Neural progenitor cell (in vitro differentiated cells): ENCODE results near the gene MTREX. TPM values are rescaled to one million over a fixed set of nuclear protein-coding genes. Genes with fewer than 3 reads are reported as not detected.

Experiments
- DNase-seq: peaks from one replicate; pipeline ENCODE4 v3.0.0-alpha.2; 2016; ENCODE audit warnings: low spot score
- H2AFZ ChIP-seq: fragments of 200-600 bp; sonication (generic); replicated peaks from 2 replicates; pipeline ENCODE4 v1.6.1; 2016; ENCODE audit warnings: antibody characterized with exemption
- H3F3A ChIP-seq: fragments of 200-600 bp; sonication (generic); 2 replicates; pipeline ENCODE4 v1.6.1; 2016; ENCODE audit warnings: antibody characterized with exemption, low read depth
- H3K27ac ChIP-seq: fragments of 200-600 bp; sonication (generic); 2 replicates; pipeline ENCODE4 v1.5.1; 2016; ENCODE audit warnings: mild to moderate bottlenecking
- H3K27me3 ChIP-seq: fragments of 200-600 bp; sonication (generic); 2 replicates; pipeline ENCODE4 v1.6.1; 2016; ENCODE audit warnings: mild to moderate bottlenecking, moderate library complexity
- H3K36me3 ChIP-seq: fragments of 200-600 bp; sonication (generic); 2 replicates; pipeline ENCODE4 v1.5.1; 2016
- H3K4me1 ChIP-seq: fragments of 200-600 bp; sonication (generic); 2 replicates; pipeline ENCODE4 v1.6.1; 2016; ENCODE audit warnings: mixed run types
- H3K4me2 ChIP-seq: fragments of 200-600 bp; sonication (generic); 2 replicates; pipeline ENCODE4 v1.6.1; 2016
- H3K4me3 ChIP-seq: fragments of 200-600 bp; sonication (generic); 2 replicates; pipeline ENCODE4 v1.5.1; 2016
- H3K79me2 ChIP-seq: fragments of 200-600 bp; sonication (generic); 2 replicates; pipeline ENCODE4 v1.6.1; 2016; ENCODE audit warnings: low read depth
- H3K9ac ChIP-seq: fragments of 200-600 bp; sonication (generic); 2 replicates; pipeline ENCODE4 v1.6.1; 2016
- H3K9me3 ChIP-seq: fragments of 200-600 bp; sonication (generic); 2 replicates; pipeline ENCODE4 v1.5.1; 2016; ENCODE audit warnings: low read depth
- H4K20me1 ChIP-seq: fragments of 200-600 bp; sonication (generic); 2 replicates; pipeline ENCODE4 v1.6.1; 2016; ENCODE audit warnings: low read depth
- H3K27ac Mint-ChIP-seq: 3 replicates; pipeline ENCODE4 v1.8.0; 2021; ENCODE audit warnings: mixed read lengths
- H3K27me3 Mint-ChIP-seq: 2 replicates; pipeline ENCODE4 v1.8.0; 2022; ENCODE audit warnings: low read depth, mild to moderate bottlenecking, inconsistent platforms, moderate library complexity, mixed read lengths; ENCODE audit not compliant: insufficient read depth
- H3K36me3 Mint-ChIP-seq: 3 replicates; pipeline ENCODE4 v1.8.0; 2021; ENCODE audit warnings: mixed read lengths
- H3K4me1 Mint-ChIP-seq: 3 replicates; pipeline ENCODE4 v1.8.0; 2021; ENCODE audit warnings: mixed read lengths
- H3K4me3 Mint-ChIP-seq: 3 replicates; pipeline ENCODE4 v1.8.0; 2021; ENCODE audit warnings: mild to moderate bottlenecking, moderate library complexity, mixed read lengths
- H3K9me3 Mint-ChIP-seq: 3 replicates; pipeline ENCODE4 v1.8.0; 2020; ENCODE audit warnings: mixed read lengths
- EZH2 ChIP-seq: fragments of 200-600 bp; sonication (generic); IDR thresholded peaks from 2 replicates; pipeline ENCODE4 v1.6.1; 2017; ENCODE audit warnings: antibody characterized with exemption, mild to moderate bottlenecking, moderate library complexity
- EZH2phosphoT487 ChIP-seq: fragments of 200-600 bp; sonication (generic); IDR thresholded peaks from 2 replicates; pipeline ENCODE4 v1.6.1; 2017; ENCODE audit warnings: antibody characterized with exemption
- total RNA-seq: library from RNA; depleted of rRNA; stranded (reverse); fragments of >200 nt; gene quantifications from 2 replicates; pipeline ENCODE4 v1.2.3, GENCODE V29; 2015; ENCODE audit warnings: low replicate concordance
- TF ChIP-seq, protein P1 (sequence below): fragments of 200-600 bp; sonication (generic); IDR thresholded peaks from 2 replicates; pipeline ENCODE4 v1.5.1; 2017; ENCODE audit warnings: antibody characterized with exemption, mild to moderate bottlenecking

MTREX gene
- total RNA-seq, 1 donor from 2014 or later, result 198 TPM

DNA sequence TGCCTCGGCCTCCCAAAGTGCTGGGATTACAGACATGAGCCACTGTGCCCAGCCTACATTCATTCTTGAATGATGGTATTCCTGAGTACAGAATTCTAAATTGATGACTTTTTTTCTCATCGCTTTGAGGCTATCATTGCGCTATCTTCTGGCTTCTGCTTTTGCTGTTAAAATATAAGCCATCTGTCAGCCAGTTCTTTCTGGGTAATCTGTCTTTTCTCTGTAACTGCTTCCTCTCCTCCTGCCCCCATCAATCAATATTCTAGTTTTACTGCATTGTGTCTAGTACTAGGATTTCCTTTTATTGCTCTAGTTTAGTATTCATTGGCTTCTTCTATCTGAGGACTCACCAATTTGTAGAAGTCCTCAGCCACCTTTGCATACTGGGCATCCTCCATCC, 138.0 kb downstream of the MTREX start:
- Mint-ChIP-seq H3K27ac (no peak overlapping the region), H3K9me3 (peaks cover 3% of the 10 kb centered on the region), H3K4me3 (no peak overlapping the region), H3K36me3 (peaks cover 2% of the 10 kb centered on the region), H3K27me3 (peaks cover 2% of the 10 kb centered on the region), H3K4me1 (peaks cover 10% of the 10 kb centered on the region)
- H3K9me3 ChIP-seq, result no peaks in the 10 kb centered on the region
- H3K4me1 ChIP-seq, result peaks cover 16% of the 10 kb centered on the region
- H3K79me2 ChIP-seq, result no peaks in the 10 kb centered on the region
- no peak overlapping the region for H3K27ac ChIP-seq
- peaks cover 14% of the 10 kb centered on the region for H3F3A ChIP-seq
- no peak overlapping the region for H3K4me3 ChIP-seq
- H2AFZ ChIP-seq, result no peak overlapping the region
- H4K20me1 ChIP-seq, result no peaks in the 10 kb centered on the region
- H3K36me3 ChIP-seq, result no peaks in the 10 kb centered on the region
- no peak overlapping the region for H3K9ac ChIP-seq
- DNase-seq, result no peak
- TF ChIP-seq EZH2, result no peak
- no peak for TF ChIP-seq EZH2phosphoT487
- TF ChIP-seq, protein P1, sequence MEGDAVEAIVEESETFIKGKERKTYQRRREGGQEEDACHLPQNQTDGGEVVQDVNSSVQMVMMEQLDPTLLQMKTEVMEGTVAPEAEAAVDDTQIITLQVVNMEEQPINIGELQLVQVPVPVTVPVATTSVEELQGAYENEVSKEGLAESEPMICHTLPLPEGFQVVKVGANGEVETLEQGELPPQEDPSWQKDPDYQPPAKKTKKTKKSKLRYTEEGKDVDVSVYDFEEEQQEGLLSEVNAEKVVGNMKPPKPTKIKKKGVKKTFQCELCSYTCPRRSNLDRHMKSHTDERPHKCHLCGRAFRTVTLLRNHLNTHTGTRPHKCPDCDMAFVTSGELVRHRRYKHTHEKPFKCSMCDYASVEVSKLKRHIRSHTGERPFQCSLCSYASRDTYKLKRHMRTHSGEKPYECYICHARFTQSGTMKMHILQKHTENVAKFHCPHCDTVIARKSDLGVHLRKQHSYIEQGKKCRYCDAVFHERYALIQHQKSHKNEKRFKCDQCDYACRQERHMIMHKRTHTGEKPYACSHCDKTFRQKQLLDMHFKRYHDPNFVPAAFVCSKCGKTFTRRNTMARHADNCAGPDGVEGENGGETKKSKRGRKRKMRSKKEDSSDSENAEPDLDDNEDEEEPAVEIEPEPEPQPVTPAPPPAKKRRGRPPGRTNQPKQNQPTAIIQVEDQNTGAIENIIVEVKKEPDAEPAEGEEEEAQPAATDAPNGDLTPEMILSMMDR, result no peak
- H3K27me3 ChIP-seq, result no peaks in the 10 kb centered on the region
- H3K4me2 ChIP-seq, result no peak overlapping the region

DNA sequence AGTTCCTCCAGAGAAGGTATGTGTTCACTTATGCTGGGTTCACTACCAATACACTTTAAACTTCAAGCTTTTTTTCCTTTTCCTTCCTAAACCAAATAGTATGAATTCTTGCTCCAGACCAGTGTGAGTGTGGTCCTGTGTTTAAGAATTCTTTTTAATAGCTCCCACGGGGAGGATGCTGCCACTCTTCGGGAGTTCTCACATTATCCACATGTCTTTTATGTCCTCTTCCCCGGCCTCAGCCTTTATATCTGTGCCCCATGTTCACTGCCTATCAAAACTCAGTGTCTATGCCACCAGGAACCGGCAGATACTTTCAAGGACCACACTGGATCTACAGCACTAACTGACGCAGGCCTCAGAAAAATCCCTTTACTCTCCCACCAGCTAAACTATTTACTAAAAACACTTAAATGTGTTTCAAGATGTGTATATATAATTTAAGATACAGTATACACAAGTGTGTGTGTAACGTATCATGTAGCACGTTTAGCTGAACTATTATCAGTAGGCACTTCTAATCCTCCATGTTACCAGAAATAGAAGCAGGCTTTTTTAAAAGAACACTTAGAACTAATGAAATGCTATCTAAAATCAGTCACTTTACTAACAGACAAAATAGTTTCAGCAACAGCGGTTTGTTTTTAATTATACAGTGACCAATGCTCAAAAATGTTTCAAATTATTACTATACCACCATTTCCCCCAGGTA, 139.0 kb downstream of the MTREX start:
- H3K9me3 Mint-ChIP-seq, result peaks cover 3% of the 10 kb centered on the region
- no peaks in the 10 kb centered on the region for H3K79me2 ChIP-seq
- peaks cover 3% of the 10 kb centered on the region for H3F3A ChIP-seq
- H3K27ac Mint-ChIP-seq, result no peak overlapping the region
- no peak for DNase-seq
- H2AFZ ChIP-seq, result no peak overlapping the region
- peaks cover 4% of the 10 kb centered on the region for H3K36me3 Mint-ChIP-seq
- no peak overlapping the region for H3K4me3 Mint-ChIP-seq
- H3K9ac ChIP-seq, result no peak overlapping the region
- H4K20me1 ChIP-seq, result no peaks in the 10 kb centered on the region
- no peak overlapping the region for H3K4me3 ChIP-seq
- H3K9me3 ChIP-seq, result no peaks in the 10 kb centered on the region
- no peaks in the 10 kb centered on the region for H3K27me3 ChIP-seq
- TF ChIP-seq EZH2phosphoT487, result no peak
- TF ChIP-seq, protein P1, result no peak
- no peak for TF ChIP-seq EZH2
- H3K27ac ChIP-seq, result no peak overlapping the region
- H3K36me3 ChIP-seq, result no peaks in the 10 kb centered on the region
- peaks cover 3% of the 10 kb centered on the region for H3K4me1 Mint-ChIP-seq
- peaks cover 6% of the 10 kb centered on the region for H3K4me1 ChIP-seq
- H3K4me2 ChIP-seq, result no peak overlapping the region
- peaks cover 2% of the 10 kb centered on the region for H3K27me3 Mint-ChIP-seq

DNA sequence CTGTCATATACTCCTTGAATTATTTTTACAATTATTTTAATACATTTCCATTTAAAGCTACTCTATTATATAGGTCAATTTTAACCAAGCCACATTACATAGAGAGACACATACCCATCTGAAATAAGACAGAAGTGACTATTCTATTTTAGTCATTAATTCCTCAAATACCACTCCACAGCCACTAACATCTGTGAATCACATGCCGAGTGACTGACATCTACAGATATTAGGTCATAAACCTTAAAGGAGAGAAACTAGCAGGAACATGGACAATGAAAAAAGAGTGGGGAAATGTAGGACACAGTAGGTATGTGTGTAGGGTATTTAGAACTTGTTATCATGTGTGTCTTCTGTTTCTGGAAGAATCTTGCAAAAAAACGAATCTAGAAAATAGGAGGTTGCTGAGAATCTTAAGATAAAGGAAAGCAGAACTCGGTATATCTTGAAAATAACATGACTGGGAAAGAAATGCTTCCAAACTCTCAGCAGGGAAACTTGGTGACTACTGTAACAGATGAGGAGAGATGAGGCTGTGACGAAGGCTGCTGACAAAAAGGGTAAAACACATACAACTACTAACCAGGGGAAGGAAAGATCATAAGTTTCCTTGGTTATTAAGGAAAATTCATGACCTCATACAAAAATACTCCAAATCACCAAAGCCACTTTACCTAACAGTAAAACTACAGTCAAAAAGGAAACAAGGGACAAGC, 142.4 kb downstream of the MTREX start:
- Mint-ChIP-seq H3K4me3 (no peak overlapping the region), H3K27me3 (peaks cover 2% of the 10 kb centered on the region), H3K36me3 (peaks cover 6% of the 10 kb centered on the region), H3K27ac (no peak overlapping the region), H3K4me1 (peaks cover 2% of the 10 kb centered on the region), H3K9me3 (peaks cover under 1% of the 10 kb centered on the region)
- no peak overlapping the region for H2AFZ ChIP-seq
- no peaks in the 10 kb centered on the region for H4K20me1 ChIP-seq
- no peaks in the 10 kb centered on the region for H3K9me3 ChIP-seq
- H3F3A ChIP-seq, result no peaks in the 10 kb centered on the region
- no peaks in the 10 kb centered on the region for H3K79me2 ChIP-seq
- H3K36me3 ChIP-seq, result no peaks in the 10 kb centered on the region
- H3K27ac ChIP-seq, result no peak overlapping the region
- no peak for TF ChIP-seq EZH2
- no peak overlapping the region for H3K4me3 ChIP-seq
- no peak for DNase-seq
- H3K4me2 ChIP-seq, result no peak overlapping the region
- H3K27me3 ChIP-seq, result no peaks in the 10 kb centered on the region
- no peak overlapping the region for H3K9ac ChIP-seq
- H3K4me1 ChIP-seq, result peaks cover 5% of the 10 kb centered on the region

DNA sequence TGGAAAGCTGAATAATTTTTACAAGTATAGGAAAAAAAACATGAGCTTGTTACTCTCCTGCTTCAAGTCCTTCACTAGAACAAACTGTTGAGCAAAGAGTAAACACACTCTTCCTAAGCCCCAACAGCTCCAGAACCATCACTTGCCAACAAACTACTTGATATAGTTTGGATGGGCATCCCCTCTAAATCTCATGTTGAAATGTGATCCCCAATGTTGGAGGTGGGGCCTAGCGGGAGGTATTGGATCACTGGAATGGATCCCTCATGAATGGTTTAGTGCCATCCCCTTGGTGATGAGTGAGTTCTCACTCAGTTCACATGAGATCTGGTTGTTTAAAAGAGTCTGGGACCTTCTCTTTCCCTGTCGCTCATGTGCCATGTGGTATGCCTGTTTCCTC, 144.2 kb downstream of the MTREX start:
- Histone ChIP-seq H3K27ac (no peak overlapping the region), H3K36me3 (no peaks in the 10 kb centered on the region), H3K27me3 (no peaks in the 10 kb centered on the region), H3F3A (no peaks in the 10 kb centered on the region), H4K20me1 (no peaks in the 10 kb centered on the region), H3K4me2 (no peak overlapping the region), H3K4me3 (no peak overlapping the region), H2AFZ (no peak overlapping the region), H3K9me3 (no peaks in the 10 kb centered on the region), H3K9ac (no peak overlapping the region), H3K79me2 (no peaks in the 10 kb centered on the region), H3K4me1 (peaks cover 5% of the 10 kb centered on the region)
- Mint-ChIP-seq H3K27me3 (peaks cover 2% of the 10 kb centered on the region), H3K9me3 (no peaks in the 10 kb centered on the region), H3K27ac (no peak overlapping the region), H3K4me3 (no peak overlapping the region), H3K4me1 (no peaks in the 10 kb centered on the region), H3K36me3 (peaks cover 6% of the 10 kb centered on the region)
- TF ChIP-seq EZH2phosphoT487, result no peak
- TF ChIP-seq, protein P1, result no peak
- no peak for TF ChIP-seq EZH2
- DNase-seq, result no peak
